ENCODE data around the gene SCFD2.
A peak's percentile ranks its signal among the peaks of the same experiment; 100 is the strongest.
"Not testable (repeated sequence)": the region's sequence is repeated elsewhere in the genome, so short reads cannot be mapped to it uniquely, and the experiment has no call there.

The SCFD2 gene

DNA sequence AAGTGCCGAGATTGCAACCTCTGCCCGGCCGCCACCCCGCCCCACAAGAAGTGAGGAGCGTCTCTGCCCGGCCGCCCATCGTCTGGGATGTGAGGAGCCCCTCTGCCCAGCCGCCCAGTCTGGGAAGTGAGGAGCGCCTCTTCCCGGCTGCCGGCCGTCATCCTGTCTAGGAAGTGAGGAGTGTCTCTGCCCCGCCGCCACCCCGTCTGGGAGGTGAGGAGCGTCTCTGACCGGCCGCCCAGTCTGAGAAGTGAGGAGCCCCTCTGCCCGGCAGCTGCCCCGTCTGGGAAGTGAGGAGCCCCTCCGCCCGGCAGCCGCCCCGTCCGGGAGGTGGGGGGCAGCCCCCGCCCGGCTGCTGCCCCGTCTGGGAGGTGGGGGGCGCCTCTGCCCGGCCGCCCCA lies 226.6 kb downstream of the SCFD2 start:
- H3K9me3 Mint-ChIP-seq, H3K4me3 Mint-ChIP-seq, H3K27ac Mint-ChIP-seq, ATAC-seq, DNase-seq, H3K27me3 Mint-ChIP-seq: not testable (repeated sequence)
- peaks cover 31% of the 10 kb centered on the region for H3K36me3 Mint-ChIP-seq (ENCODE audit: low read depth)
- peaks cover 22% of the 10 kb centered on the region for H3K4me1 Mint-ChIP-seq

DNA sequence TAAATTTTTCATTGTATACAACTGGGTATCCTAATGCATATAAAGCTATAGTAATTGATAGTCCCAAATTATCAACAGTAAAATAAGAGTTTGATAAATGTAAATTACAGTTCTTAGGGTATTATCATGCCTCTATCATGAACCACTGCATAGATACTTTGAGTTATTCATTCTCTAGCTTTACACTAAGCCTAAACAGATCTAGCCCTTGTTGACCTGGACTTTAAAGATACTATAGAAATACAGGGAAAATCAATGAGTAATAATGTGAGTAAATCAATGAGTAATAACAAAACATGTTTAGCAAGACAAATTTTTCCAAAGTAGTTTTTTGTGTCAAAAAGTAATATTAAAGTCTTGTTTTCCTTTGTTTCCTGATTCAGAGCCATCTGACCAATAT lies 228.4 kb downstream of the SCFD2 start:
- peaks cover 7% of the 10 kb centered on the region for H3K9me3 Mint-ChIP-seq
- no peak overlapping the region for H3K4me3 Mint-ChIP-seq
- H3K27ac Mint-ChIP-seq: no peak overlapping the region
- H3K4me1 Mint-ChIP-seq: peaks cover 22% of the 10 kb centered on the region
- no peaks in the 10 kb centered on the region for H3K27me3 Mint-ChIP-seq
- H3K36me3 Mint-ChIP-seq (ENCODE audit: low read depth): peaks cover 36% of the 10 kb centered on the region
- no peak for ATAC-seq
- no peak for DNase-seq

DNA sequence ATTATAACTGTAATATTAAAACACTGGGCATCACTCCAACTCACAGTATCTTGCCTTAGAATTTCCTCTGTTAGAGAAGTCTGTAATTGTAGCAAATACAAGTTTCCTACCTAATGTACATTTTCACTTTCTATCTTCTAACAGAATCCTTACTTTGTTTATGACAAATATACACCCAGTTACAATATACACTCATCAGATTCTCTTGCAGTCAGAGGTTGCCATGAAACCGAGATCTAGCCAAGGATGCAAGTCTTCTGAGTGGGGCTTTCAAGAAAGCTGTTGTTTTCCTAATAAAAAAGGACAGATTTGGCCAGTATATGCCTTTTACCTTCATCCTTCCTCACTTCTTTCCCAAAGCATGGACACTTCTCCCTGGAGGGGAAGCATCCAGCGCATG lies 228.9 kb downstream of the SCFD2 start:
- peaks cover 7% of the 10 kb centered on the region for H3K9me3 Mint-ChIP-seq
- H3K27me3 Mint-ChIP-seq: no peaks in the 10 kb centered on the region
- H3K4me3 Mint-ChIP-seq: no peak overlapping the region

DNA sequence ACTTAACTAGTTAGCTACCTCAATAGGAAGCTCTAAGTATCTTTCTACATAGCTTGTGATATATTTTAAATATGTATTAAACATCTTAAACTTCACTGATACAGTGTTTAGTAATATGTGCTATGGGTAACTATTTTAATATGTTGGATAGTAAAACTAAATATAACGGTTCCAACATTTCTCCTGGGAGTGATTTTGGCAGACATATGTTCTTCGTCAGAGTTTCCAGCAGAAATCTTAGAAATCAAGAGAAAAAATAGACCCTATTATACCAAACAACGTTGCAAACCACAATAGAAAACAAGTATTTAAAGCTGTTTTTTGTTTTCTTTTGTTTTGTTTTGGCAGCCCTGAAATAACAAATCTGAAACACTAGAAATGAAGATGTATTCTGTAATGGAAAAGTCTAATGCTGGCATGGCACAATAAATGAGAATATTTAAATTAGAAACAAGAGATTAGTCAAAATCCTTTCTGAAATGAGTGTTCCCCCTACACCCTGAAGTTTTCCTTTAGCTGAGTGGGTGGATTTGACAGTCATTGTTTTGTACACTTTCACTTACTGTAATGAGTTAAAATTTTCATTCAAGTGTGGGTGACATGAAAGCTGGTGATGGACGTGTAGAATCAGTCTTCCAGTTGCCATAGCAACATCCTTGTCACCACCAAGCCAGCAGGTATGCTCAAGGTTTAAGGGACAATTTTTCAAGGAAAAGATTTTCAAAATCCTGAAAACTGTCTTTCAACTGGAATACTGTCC lies 233.5 kb downstream of the SCFD2 start:
- H3K27me3 Mint-ChIP-seq: no peaks in the 10 kb centered on the region
- no peak overlapping the region for H3K4me3 Mint-ChIP-seq
- peaks cover 7% of the 10 kb centered on the region for H3K9me3 Mint-ChIP-seq
- H3K36me3 Mint-ChIP-seq (ENCODE audit: low read depth): peaks cover 33% of the 10 kb centered on the region
- ATAC-seq: peak; percentile 81
- peak overlapping the region; percentile 90 for H3K27ac Mint-ChIP-seq
- DNase-seq: peak; percentile 3
- H3K4me1 Mint-ChIP-seq: peaks cover 29% of the 10 kb centered on the region

More for the DNA sequence above, 228.9 kb downstream of the SCFD2 start:
- DNase-seq (no peak), ATAC-seq (no peak)
- H3K27ac Mint-ChIP-seq: no peak overlapping the region
- peaks cover 26% of the 10 kb centered on the region for H3K4me1 Mint-ChIP-seq
- H3K36me3 Mint-ChIP-seq (ENCODE audit: low read depth): peaks cover 33% of the 10 kb centered on the region

DNA sequence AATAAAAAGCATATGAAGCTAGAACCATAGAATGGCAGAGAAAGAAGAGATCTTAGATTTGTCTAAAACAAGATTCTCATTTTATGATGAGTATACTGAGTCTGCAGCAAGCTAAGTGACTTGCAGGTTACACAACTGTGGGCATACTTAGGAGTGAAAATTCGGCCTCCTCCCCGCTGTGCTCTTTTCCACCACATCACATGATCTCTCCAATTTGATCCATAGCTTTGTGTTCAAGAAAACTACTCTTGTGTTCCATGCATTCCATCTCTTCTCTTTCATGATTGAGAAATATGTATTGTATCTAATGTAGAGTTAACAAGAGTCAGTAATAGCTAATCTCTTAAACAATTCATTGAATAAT lies 234.3 kb downstream of the SCFD2 start:
- H3K27ac Mint-ChIP-seq: peak overlapping the region; percentile 73
- peaks cover 26% of the 10 kb centered on the region for H3K4me1 Mint-ChIP-seq
- DNase-seq (no peak), ATAC-seq (no peak)
- no peak overlapping the region for H3K4me3 Mint-ChIP-seq
- peaks cover 7% of the 10 kb centered on the region for H3K9me3 Mint-ChIP-seq
- H3K36me3 Mint-ChIP-seq (ENCODE audit: low read depth): peaks cover 35% of the 10 kb centered on the region
- H3K27me3 Mint-ChIP-seq: no peaks in the 10 kb centered on the region

DNA sequence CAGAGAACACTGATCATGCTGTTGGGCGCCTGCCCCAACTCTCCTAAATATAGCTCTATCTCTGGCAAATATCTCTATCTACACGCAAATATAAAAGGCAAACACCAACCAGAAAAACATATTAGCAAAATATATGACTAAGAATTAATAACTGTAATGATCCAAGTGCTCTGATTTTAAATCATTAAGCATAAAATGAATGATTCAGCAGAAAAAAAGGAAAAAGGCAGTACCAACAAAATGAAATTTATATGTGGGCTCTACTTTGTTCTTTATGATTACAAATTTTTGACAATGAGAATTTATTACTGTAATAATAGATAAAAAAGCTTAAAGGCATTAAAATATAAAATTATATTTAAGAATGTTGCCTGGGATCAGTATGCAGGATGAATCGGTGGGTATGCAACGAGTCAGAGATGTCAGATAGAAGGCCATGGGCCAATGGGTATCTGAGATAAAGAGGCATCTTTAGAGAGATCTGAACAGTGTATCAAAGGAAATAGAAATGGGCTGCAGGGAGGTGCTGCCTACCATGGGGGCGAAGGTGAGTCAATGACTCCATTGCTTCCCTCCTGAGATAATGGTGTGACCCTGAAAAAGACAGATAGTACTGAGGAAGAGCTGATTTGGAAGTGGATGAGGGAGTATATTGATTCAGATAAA lies 234.8 kb downstream of the SCFD2 start:
- Mint-ChIP-seq H3K9me3 (peaks cover 7% of the 10 kb centered on the region), H3K4me1 (peaks cover 26% of the 10 kb centered on the region), H3K27ac (peak overlapping the region; percentile 73), H3K27me3 (no peaks in the 10 kb centered on the region), H3K4me3 (no peak overlapping the region), H3K36me3 (ENCODE audit: low read depth) (peaks cover 35% of the 10 kb centered on the region)
- ATAC-seq: peak; percentile 67
- no peak for DNase-seq

DNA sequence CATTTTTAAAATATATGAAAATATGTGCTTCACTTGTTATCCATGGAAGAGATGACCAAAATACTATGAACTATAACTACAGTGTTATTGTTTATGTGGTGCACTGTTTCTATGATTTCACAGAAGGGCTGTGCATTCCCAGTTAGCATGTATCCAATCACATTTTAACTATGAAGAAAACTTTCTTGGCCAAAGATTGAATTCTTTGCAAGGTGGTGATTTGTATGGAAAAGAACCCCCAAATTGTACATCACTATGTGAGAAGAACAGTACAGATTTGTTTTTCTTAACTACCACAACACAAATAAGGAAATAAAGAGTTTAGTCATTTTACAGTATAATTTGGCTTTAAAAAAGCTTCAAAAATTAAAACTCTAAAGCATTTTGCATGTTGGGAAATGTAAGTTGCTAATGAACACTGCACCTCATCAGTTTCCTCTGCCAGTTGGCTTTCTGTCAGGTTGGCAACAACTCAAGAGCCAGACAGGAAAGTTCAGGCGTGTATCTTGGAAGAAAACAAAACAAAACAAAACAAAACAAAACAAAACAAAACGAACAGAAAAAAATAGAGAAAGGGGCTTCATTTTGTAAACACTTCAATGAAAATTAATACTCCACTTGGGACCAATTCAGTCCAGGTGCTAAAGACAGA lies 237.0 kb downstream of the SCFD2 start:
- Mint-ChIP-seq H3K9me3 (peaks cover 7% of the 10 kb centered on the region), H3K27ac (no peak overlapping the region), H3K27me3 (no peaks in the 10 kb centered on the region), H3K4me3 (no peak overlapping the region), H3K4me1 (peaks cover 26% of the 10 kb centered on the region), H3K36me3 (ENCODE audit: low read depth) (peaks cover 32% of the 10 kb centered on the region)
- DNase-seq (no peak), ATAC-seq (no peak)

DNA sequence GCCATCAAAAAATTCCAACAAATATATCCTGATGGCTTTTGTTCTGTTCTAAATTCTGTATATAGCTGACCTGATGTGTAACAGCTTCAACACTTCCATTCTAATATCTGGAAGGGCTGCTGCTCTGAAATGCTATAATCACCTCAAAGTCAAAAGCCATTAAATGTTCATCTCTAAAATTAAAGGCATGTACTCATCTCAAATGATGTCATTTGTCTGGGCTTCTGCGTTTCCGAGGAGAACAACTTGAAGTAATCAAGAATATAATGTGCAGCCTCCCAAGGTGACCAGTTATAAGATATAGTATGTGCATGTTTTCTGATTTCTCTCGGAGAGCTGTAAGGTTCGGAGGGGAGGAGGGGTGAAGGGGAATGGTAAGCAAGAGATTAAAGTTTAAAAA lies 237.6 kb downstream of the SCFD2 start:
- ATAC-seq: no peak
- Mint-ChIP-seq H3K9me3 (peaks cover 7% of the 10 kb centered on the region), H3K27me3 (no peaks in the 10 kb centered on the region), H3K36me3 (ENCODE audit: low read depth) (peaks cover 29% of the 10 kb centered on the region), H3K27ac (no peak overlapping the region), H3K4me3 (no peak overlapping the region), H3K4me1 (peaks cover 26% of the 10 kb centered on the region)
- DNase-seq: no peak

DNA sequence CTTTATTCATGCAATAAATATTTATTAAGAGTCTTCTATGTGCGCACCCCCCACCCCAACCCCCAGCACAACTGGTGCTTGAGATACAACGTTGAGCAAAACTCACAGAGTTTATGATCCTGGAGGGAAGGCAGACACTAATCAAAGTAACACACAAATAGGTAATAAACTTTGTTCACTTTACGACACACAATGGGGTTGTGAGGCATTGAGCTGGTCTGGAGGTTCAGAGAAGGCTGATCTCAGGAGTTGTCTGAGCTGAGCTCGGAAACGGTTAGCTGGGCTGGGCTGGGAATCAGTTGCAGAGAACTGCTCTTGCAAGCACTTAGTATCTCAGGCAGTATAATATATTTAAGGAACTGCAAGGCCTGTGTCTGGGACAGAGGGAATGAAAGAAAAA lies 238.5 kb downstream of the SCFD2 start:
- H3K36me3 Mint-ChIP-seq (ENCODE audit: low read depth): peaks cover 29% of the 10 kb centered on the region
- H3K27me3 Mint-ChIP-seq: no peaks in the 10 kb centered on the region

DNA sequence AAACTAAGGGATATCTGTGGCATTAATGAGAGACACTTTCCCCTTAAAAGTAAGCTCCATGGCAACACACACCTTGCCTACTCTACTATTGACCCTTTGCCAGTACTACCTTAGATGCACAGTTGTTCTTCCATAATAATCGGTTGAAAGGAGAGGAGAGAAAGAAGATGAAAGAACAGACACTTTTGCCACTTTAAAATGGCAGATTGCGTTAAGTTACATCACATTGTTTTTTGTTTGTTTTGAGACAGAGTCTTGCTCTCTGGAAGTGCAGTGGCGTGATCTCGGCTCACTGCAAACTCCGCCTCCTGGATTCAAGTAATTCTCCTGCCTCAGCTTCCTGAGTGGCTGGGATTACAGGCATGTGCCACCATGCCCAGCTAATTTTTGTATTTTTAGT lies 239.8 kb downstream of the SCFD2 start:
- ATAC-seq (no peak), DNase-seq (no peak)
- H3K9me3 Mint-ChIP-seq: peaks cover under 1% of the 10 kb centered on the region
- H3K4me1 Mint-ChIP-seq: peaks cover 7% of the 10 kb centered on the region
- H3K27ac Mint-ChIP-seq: no peak overlapping the region
- H3K4me3 Mint-ChIP-seq: no peak overlapping the region
- peaks cover 21% of the 10 kb centered on the region for H3K36me3 Mint-ChIP-seq (ENCODE audit: low read depth)
- no peaks in the 10 kb centered on the region for H3K27me3 Mint-ChIP-seq

More for the DNA sequence above, 238.5 kb downstream of the SCFD2 start:
- H3K4me1 Mint-ChIP-seq: peaks cover 20% of the 10 kb centered on the region
- H3K27ac Mint-ChIP-seq: no peak overlapping the region
- H3K9me3 Mint-ChIP-seq: peaks cover 4% of the 10 kb centered on the region
- H3K4me3 Mint-ChIP-seq: no peak overlapping the region
- DNase-seq: no peak
- no peak for ATAC-seq

DNA sequence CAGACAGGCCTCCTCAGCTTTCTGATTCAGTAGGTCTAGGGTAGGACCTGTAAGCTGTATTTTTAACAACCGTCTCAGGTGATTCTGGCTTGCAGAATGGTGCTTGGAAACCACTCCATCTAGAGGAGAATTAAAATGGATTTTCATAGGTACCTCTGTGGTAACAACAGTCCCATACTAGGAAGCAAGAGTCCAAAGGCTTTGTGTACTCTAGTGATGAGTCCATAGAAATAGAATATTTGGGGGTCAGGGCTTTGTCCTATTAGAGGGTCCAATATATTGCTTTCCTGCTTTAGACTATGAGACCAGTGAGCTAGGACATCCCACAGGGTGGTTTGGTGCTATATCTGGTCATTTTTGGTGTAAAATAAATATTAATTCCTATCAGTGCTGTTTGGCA lies 242.0 kb downstream of the SCFD2 start:
- no peak overlapping the region for H3K27ac Mint-ChIP-seq
- peaks cover 15% of the 10 kb centered on the region for H3K36me3 Mint-ChIP-seq (ENCODE audit: low read depth)
- no peak overlapping the region for H3K4me3 Mint-ChIP-seq
- DNase-seq: no peak
- no peaks in the 10 kb centered on the region for H3K27me3 Mint-ChIP-seq
- no peaks in the 10 kb centered on the region for H3K4me1 Mint-ChIP-seq
- H3K9me3 Mint-ChIP-seq: no peaks in the 10 kb centered on the region
- ATAC-seq: no peak

DNA sequence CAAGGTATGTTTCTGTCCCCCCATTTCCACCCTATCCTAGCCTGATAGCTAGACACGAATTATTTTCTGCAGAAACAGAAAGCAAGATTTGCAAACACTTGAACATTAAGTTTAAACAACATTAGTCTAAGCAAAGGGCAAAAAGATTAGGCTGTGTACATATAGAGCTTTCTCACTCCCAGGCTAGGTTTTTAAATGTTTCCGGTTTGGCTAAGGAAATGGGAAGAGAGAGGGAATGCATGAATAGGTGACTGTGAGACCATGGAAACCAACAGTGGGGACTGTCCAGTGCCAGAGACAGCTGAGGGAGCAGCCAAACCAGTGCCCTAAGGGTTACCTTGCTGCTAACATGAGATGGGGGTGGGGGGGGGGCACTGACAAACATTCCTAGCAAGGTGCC lies 242.7 kb downstream of the SCFD2 start:
- no peak overlapping the region for H3K4me3 Mint-ChIP-seq

DNA sequence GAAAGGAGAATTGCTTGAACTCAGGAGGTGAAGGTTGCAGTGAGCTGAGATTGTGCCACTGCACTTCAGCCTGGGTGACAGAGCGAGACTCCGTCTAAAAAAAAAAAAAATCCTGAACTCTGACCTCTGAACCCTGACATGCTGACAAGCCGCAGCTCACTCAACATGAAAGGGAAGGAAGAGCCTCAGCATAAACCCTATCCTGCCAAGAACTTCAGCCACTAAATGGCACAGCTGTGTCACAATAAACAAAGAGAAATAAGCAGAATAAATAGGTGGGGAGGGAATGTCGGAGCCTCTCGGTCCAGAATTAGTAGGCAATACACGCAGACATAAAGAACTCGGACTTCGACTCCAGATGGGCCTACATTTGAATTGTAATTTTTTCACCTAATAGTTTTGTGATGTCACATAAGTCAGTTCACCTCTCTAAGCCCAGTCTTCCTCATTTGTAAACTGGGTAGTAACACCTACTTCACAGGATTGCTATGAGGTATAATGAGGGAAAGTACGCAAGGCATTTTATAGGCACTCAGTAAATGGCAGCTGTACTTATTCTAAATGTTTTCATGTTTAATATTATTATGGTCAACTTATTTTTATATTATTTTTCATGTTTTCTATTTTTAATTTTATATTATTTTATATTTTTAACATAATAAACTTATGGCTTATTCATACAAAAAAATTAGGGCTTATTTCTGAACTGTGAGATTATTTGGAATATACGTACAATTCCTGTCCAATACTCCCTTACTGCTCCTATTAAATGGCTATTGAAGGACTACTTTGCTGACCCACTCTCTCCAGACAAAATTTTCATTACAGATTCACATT lies 243.4 kb downstream of the SCFD2 start:
- Mint-ChIP-seq H3K4me3 (no peak overlapping the region), H3K27ac (no peak overlapping the region), H3K27me3 (no peaks in the 10 kb centered on the region), H3K9me3 (no peaks in the 10 kb centered on the region), H3K4me1 (peaks cover 6% of the 10 kb centered on the region), H3K36me3 (ENCODE audit: low read depth) (peaks cover 15% of the 10 kb centered on the region)
- no peak for ATAC-seq
- no peak for DNase-seq

More for the DNA sequence above, 242.7 kb downstream of the SCFD2 start:
- Mint-ChIP-seq H3K4me1 (peaks cover 3% of the 10 kb centered on the region), H3K9me3 (no peaks in the 10 kb centered on the region), H3K36me3 (ENCODE audit: low read depth) (peaks cover 16% of the 10 kb centered on the region), H3K27me3 (no peaks in the 10 kb centered on the region), H3K27ac (no peak overlapping the region)
- no peak for ATAC-seq
- no peak for DNase-seq

DNA sequence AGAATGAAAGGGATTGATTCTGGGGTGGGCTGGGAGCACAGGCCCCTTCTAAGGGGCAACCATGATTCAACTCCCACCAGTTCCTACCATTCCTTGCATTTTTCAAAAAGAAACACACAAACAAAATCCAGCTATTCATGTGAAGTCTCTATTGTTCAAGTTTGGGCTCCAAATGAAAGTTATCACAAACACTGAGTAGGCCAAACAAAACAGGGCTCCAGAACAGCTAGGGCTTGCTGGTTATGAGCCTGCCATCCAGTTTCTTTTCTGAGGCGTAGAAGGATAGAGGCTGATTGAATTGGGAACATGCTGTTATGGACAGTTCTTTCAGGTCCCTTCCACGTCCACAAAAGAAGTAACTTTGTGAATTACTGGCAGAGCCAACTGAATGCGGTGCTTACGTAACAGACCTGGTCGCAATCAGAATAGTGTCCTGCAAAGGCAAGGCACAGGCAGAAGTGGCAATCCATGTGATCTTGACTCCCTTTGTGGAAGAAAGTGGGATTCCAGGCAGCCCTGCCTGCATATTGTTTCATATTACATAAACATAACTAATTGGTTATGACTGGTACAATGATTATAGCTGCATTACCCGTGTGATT lies 244.5 kb downstream of the SCFD2 start:
- Mint-ChIP-seq H3K36me3 (ENCODE audit: low read depth) (peaks cover 10% of the 10 kb centered on the region), H3K27me3 (no peaks in the 10 kb centered on the region), H3K4me1 (peaks cover 17% of the 10 kb centered on the region), H3K27ac (no peak overlapping the region), H3K9me3 (peaks cover 3% of the 10 kb centered on the region), H3K4me3 (no peak overlapping the region)
- ATAC-seq (no peak), DNase-seq (no peak)

All from activated naive CD8-positive, alpha-beta T cell treated with anti-CD3 and anti-CD28 coated beads, Interleukin-2, amount 50 U/mL, for 24 hours (primary cell).